Osteoblast (primary cell): ENCODE data around the gene CTSK. TPM values are rescaled to one million over a fixed set of nuclear protein-coding genes. Genes with fewer than 3 reads are reported as not detected.
"Not testable (repeated sequence)": the region's sequence is repeated elsewhere in the genome, so short reads cannot be mapped to it uniquely, and the experiment has no call there.

Experiments
- DNase-seq: peaks from one replicate; pipeline ENCODE4 v3.0.0; 2011; ENCODE audit warnings: low spot score, mixed read lengths; ENCODE audit not compliant: insufficient read length; ENCODE audit errors: missing footprints
- H2AFZ ChIP-seq: 2 replicates; pipeline ENCODE4 v1.6.0; 2011; ENCODE audit warnings: mild to moderate bottlenecking, low read length
- H3K27ac ChIP-seq: 2 replicates; pipeline ENCODE4 v1.5.1; 2011; ENCODE audit warnings: mild to moderate bottlenecking, low read depth, low read length, moderate library complexity
- H3K27me3 ChIP-seq: 2 replicates; pipeline ENCODE4 v1.6.0; 2012; ENCODE audit warnings: mild to moderate bottlenecking, control low read depth, inconsistent platforms, low read length, moderate library complexity; ENCODE audit not compliant: insufficient read depth
- H3K36me3 ChIP-seq: 2 replicates; pipeline ENCODE4 v1.5.1; 2011; ENCODE audit warnings: mild to moderate bottlenecking, low read length, control low read depth, moderate library complexity; ENCODE audit not compliant: insufficient read depth
- H3K4me1 ChIP-seq: 2 replicates; pipeline ENCODE4 v1.5.1; 2011; ENCODE audit warnings: mild to moderate bottlenecking, low read length, control low read depth, moderate library complexity; ENCODE audit not compliant: insufficient read depth
- H3K4me2 ChIP-seq: 2 replicates; pipeline ENCODE4 v1.6.0; 2011; ENCODE audit warnings: mild to moderate bottlenecking, low read length; ENCODE audit not compliant: insufficient read depth
- H3K4me3 ChIP-seq: fragments of 200-600 bp; sonication (generic); 3 replicates; pipeline ENCODE4 v1.5.1; 2012; ENCODE audit warnings: mild to moderate bottlenecking, low read length, inconsistent platforms; ENCODE audit not compliant: insufficient read depth
- H3K79me2 ChIP-seq: 2 replicates; pipeline ENCODE4 v1.6.0; 2012; ENCODE audit warnings: mild to moderate bottlenecking, low read length, control low read depth, inconsistent platforms; ENCODE audit not compliant: insufficient read depth
- H3K9me3 ChIP-seq: 2 replicates; pipeline ENCODE4 v1.5.1; 2011; ENCODE audit warnings: low read depth, low read length, control low read depth
- H4K20me1 ChIP-seq: 2 replicates; pipeline ENCODE4 v1.6.0; 2012; ENCODE audit warnings: mild to moderate bottlenecking, low read length, control low read depth; ENCODE audit not compliant: insufficient read depth
- CTCF ChIP-seq: IDR thresholded peaks from 2 replicates; pipeline ENCODE4 v1.5.1; 2011; ENCODE audit warnings: mild to moderate bottlenecking, low read depth, low read length, moderate library complexity; ENCODE audit errors: extremely low read depth
- total RNA-seq: library from RNA; depleted of rRNA; stranded (reverse); fragments of >200 nt; gene quantifications from 2 replicates; pipeline ENCODE4 v1.2.3, GENCODE V29; 2012

CTSK gene
- total RNA-seq, 1 donor = 617 TPM

- H3K4me3 ChIP-seq = no peak overlapping the region
- H3K4me1 ChIP-seq = no peaks in the 10 kb centered on the region
- no peaks in the 10 kb centered on the region for H4K20me1 ChIP-seq
- no peak overlapping the region for H3K27ac ChIP-seq
- no peaks in the 10 kb centered on the region for H3K79me2 ChIP-seq
- H3K27me3 ChIP-seq = no peaks in the 10 kb centered on the region
- H3K4me2 ChIP-seq = no peak overlapping the region
- H2AFZ ChIP-seq = no peak overlapping the region
- TF ChIP-seq CTCF = no peak
- H3K9me3 ChIP-seq = no peaks in the 10 kb centered on the region
- H3K36me3 ChIP-seq = peaks cover 42% of the 10 kb centered on the region
- DNase-seq = no peak
Observed at GRCh38 chr1:150796374-150796773, 11.7 kb downstream of the CTSK start.

- not testable (repeated sequence) for H3K4me2 ChIP-seq, H3K4me3 ChIP-seq, DNase-seq, H4K20me1 ChIP-seq, H3K79me2 ChIP-seq, H3K27ac ChIP-seq, H3K9me3 ChIP-seq, H3K4me1 ChIP-seq, H2AFZ ChIP-seq, H3K27me3 ChIP-seq
- peaks cover 34% of the 10 kb centered on the region for H3K36me3 ChIP-seq
Observed at GRCh38 chr1:150793778-150794177, 14.3 kb downstream of the CTSK start.

GRCh38 chr1:150793221-150793620 is 14.8 kb downstream of the CTSK start:
- Histone ChIP-seq H2AFZ (no peak overlapping the region), H3K4me2 (no peak overlapping the region), H4K20me1 (no peaks in the 10 kb centered on the region), H3K36me3 (peaks cover 29% of the 10 kb centered on the region), H3K4me1 (no peaks in the 10 kb centered on the region), H3K27me3 (no peaks in the 10 kb centered on the region), H3K9me3 (no peaks in the 10 kb centered on the region), H3K79me2 (no peaks in the 10 kb centered on the region), H3K4me3 (no peak overlapping the region), H3K27ac (no peak overlapping the region)
- no peak for DNase-seq
- no peak for TF ChIP-seq CTCF

GRCh38 chr1:150791585-150791984 is 16.5 kb downstream of the CTSK start:
- Histone ChIP-seq H3K4me1 (no peaks in the 10 kb centered on the region), H3K9me3 (no peaks in the 10 kb centered on the region), H3K36me3 (peaks cover 14% of the 10 kb centered on the region), H4K20me1 (no peaks in the 10 kb centered on the region), H3K27ac (no peak overlapping the region), H3K27me3 (no peaks in the 10 kb centered on the region), H3K79me2 (no peaks in the 10 kb centered on the region), H2AFZ (no peak overlapping the region), H3K4me3 (no peak overlapping the region), H3K4me2 (no peak overlapping the region)
- no peak for TF ChIP-seq CTCF
- no peak for DNase-seq

- H4K20me1 ChIP-seq = no peaks in the 10 kb centered on the region
- H3K9me3 ChIP-seq = no peaks in the 10 kb centered on the region
- no peak overlapping the region for H3K27ac ChIP-seq
- H3K79me2 ChIP-seq = no peaks in the 10 kb centered on the region
- TF ChIP-seq CTCF = no peak
- no peaks in the 10 kb centered on the region for H3K27me3 ChIP-seq
- no peak overlapping the region for H3K4me3 ChIP-seq
- H3K4me1 ChIP-seq = no peaks in the 10 kb centered on the region
- no peaks in the 10 kb centered on the region for H3K36me3 ChIP-seq
- H3K4me2 ChIP-seq = no peak overlapping the region
- H2AFZ ChIP-seq = no peak overlapping the region
- DNase-seq = peak; percentile 56
Observed at GRCh38 chr1:150789396-150789795, 18.7 kb downstream of the CTSK start.
